NOMO-1 treated with DMSO at 0.1 percent for 48 hours (cell line): Measurements from ENCODE around the gene MARK3.

Source experiments
- DNase-seq: peaks from one replicate; lab custom pipeline; 2025; ENCODE audit not compliant: unreplicated experiment; lab: John Stamatoyannopoulos, UW

MARK3 gene

DNA sequence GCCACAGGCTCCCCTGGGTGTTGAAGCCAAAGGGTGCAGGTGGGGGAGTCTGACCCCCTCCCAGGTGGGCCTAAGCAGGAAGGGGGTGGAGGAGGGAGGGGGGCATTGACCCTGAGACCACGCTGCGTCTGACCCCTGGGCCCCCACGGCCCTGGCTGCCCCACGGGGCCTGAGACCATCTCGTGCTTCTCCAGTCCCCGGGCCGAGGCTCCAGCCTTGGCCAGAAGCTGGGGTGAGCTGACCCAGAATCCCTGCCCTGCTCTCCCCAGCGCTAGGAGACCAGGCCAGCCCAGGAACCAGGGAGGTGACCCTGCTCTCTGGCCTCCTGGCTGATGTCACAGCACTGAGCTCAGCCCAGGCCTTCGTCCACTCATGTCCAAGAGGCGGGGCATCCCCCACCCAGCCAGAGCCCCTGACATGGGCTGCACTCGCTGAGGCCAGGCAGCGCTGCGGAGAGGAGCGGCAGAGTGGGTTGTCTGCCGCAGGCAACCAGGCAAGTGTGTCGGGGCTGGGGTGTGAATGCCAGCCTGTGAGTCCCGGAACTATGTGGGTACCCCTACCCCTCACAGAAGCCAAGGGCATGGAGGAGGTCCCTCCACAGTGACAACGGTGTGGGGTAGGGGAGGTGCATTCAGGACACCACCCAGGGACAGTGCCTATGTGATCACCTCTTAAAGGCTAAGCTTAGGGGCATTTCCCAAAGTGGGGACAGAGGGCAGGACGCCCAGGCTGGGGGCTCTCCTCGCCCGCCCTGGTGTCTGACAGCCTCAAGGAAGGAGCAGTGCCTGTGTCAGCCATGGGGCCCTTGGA is 150.1 kb downstream of the MARK3 start:
- DNase-seq, result no peak

DNA sequence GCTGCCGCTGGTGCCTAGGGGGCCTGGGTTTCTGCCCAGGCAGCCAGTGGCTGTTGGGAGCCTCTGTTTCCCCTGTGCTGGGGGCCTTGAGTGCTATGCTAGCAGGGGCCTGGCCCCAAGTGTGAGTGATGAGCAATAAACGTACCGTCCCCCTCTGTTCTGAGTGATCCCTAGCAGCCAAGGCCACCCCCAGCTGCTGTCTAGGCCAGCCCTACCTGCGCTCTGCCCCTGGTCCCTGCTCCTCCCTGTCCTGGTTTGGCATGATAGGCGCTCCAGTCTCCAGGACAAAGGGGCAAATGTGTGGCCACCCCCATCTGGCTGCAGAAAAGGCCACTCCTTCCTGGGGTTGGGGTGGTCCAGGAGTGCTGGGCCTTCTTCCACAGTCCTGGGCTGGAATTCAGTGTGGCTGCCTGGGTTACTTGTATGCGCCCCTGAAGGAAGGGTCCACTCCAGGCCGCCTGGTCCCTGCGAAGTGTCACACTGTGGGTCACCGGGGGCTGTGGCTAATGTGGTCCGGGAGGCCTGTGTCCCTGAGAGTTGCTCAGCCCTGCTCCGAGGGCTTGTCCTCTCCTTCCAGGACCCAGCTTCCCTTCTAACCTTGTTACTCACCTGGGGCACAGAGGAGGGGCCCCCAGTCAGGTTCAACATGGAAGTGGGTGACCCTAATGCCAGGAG is 150.8 kb downstream of the MARK3 start:
- DNase-seq, result no peak

DNA sequence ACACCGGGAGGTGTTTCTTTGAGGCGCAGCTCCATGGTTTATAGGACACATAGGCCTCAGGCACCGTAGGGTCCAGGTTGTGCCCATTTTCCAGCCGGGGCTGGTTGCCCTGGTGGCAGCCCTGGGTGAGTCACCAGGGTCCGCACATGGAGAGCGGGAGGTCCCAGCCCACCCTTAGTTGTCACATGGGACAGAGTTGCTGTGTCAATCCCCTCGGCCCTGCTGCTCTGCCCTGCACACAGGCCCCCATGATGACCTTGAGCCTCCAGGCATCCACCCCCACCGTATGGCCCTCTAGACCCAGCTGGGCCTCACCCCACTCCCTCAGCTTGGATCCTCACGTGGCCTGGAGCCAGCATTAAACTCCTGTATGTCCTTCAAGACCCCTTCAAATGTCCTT is 151.5 kb downstream of the MARK3 start:
- no peak for DNase-seq

DNA sequence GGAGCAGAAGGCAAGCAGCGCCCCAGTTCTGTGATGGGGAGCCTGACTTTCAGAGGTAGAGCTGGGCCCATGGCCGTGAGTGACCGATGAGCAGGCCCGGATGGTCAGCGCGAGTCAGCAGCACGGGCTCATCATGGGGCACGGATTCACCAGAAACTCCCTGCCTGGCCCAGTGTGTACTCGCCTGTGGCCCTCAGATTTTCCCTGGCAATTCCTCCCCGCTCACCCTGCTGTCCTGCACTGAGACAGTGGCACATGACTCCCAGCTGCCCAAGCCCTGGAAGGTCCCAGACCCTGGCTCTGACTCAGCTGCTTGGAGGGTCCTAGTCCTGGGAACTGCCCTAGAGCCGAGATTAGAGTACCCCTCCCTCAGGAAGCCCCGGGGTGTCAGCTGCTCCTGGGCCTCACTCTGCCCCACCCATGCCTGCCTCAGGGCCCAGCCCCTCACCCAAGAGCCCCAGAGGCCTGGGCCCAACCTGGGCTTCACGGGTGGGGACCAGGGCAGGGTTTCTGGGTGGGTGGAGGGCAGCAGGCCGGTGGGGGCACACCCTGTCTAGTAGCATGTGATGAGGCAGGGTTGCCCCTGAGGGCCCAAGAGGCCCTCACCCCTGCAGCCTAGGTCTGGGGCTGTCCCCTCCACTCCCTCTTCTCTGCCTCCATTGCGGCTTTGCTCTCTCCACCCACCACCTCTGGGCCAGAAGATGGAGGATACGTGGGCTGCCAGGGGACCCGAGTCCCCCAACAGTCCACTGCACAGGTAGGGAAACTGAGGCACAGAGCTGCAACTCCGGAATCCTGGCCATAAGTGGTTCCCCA is 152.2 kb downstream of the MARK3 start:
- no peak for DNase-seq

DNA sequence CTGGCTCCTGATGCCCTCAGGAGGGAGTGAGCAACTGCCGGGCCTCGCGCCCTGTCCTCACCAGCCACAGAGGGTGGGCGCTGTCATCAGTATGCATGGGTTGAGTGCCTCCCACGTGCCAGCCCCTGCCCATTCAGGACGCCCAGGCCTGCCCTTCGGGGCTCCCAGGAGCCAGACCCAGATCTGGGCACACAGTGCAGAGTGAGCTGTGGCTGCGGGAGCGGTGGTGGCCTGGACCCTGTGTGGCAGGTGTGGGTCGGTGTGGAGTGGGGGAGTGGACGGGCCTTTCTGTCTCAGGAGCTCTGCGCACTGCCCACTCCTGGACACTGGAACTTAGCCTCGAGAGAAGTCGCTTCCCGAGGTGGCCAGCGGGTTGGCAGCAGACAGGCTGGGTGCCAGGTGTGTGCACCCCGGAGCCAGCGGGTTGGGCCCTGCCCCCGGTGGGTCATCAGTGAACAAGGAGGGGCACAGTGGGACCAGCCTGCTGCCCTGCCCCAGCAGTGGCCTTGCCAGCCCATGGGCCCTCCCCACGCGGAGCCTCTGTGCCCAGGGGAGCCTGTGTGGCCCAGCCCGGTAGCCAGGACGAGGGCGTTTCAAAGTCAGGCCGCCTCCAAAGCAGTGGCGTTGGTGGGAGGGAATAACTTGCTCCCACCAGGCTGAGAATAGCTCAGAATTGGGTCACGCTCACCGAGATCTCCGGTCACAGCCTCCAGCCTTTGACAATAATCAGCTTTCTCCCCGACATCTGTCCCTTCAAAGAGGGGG is 153.3 kb downstream of the MARK3 start:
- DNase-seq, result no peak

DNA sequence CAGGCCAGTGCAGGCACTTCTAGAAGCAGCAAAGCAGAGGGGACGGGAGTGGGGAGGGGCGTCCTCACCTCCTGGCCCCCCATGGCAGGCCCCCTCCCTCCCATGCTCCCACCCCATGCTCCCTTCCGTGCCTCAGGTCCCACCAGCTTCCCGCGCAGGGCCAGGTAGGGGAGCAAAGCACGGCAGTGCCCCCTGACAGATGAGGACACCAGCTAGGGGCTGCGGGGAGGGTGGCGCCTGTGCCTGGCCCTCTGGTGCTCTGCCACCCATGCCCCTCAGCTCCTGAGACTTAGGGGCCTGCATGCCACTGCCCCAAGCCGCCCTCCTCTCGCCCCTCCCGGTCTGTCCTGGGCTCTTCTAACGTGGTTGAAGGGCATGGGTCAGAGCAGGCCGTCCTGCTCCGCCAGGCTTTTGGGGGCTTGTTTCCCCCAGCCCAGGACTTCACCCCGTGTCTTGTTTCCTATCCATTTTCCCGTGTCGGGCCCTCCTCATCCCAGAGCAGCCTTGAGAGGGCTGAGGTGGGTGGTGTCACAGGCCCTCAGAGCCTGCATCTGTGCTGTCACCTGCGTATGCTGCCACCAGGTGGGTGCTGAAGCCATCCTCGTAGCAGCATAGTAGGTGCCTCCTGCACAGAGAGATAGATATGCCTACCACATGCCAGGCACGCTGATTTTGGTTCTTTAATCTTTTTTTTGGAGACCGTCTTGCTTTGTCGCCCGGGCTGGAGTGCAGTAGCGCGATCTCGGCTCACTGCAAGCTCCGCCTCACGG is 154.0 kb downstream of the MARK3 start:
- DNase-seq, result no peak

DNA sequence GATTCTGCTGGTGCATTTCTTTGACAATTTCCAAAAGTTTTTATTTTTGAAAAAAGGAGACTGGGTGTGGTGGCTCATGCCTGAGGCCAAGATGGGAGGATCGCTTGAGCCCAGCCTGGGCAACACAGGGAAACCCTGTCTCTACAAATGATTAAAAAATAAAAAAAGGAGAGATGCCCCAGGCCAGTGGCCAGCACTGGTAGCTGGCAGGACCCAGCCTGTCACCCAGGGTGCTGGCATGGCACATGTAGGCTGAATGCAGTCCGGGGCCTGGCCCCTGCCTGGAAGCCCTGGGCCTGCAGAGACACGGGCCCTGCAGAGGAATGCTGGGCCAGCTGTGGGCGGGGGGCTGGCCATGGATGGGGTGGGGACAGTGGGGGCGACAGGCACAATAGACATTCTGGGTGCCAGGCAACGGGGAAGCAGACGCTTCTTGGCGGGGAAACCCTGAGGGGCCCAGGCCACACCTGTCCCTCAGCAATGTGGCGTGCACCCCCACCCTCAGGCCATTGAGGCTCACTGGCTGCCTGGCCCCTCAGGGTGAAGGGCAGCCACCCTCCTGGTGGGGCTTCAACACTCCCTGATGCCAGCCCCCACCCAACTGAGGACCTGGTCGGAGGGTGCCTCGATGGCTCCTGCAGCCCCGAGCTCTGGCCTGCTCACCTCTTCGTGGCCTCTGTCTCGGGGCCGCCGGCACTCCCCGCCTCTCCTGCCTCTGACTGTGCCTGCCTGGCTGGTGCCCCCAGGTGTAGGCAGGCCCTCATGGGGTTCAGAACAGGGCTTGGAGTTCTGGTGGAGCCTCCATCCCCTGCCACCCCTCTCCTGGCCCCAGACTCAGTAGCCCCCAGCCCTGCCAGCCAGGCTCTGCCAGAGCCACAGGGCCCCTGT is 155.8 kb downstream of the MARK3 start:
- DNase-seq, result no peak

DNA sequence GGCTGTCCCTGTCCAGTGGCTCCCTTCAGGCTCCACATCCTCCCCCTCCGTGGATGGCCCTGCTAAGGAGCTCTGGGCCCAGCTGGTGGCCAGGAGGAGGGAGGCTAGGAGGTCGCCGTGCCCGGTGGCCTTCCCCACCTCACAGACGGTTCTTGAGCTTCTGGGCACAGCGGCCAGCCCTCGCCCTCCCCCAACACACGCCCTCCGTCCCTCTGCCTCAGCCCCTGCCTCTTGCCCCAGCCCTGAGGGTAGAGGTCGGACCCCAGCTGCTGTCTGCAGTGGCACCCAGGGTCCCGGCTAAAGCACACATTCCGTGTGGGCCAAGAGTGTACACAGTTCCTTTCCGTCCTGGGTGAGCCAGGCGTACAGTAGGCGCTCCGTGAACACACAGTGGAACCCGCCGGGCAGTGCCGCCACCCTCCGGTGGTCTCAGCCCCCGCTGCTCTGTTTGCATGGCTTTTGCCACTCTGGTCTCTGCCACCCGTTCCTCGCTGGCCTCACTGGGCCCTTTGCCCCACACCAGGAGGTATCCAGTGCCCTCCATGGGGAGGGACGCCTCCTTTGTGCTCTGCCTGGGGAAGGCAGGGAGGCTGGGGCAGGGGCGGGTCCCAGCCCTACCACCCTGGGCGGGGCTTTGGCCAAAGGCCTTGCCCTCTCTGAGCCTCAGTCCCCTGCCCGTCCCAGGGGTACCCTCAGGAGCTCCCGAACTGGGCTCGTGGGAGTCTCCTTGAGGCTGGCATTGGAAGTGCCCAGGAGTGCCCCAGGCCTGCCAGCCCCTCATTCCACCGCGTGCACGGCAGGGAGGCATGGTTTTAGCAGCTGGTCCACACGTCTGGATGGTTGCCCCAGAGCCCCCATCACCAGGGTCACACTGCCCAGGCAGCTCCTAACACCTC is 156.7 kb downstream of the MARK3 start:
- no peak for DNase-seq

DNA sequence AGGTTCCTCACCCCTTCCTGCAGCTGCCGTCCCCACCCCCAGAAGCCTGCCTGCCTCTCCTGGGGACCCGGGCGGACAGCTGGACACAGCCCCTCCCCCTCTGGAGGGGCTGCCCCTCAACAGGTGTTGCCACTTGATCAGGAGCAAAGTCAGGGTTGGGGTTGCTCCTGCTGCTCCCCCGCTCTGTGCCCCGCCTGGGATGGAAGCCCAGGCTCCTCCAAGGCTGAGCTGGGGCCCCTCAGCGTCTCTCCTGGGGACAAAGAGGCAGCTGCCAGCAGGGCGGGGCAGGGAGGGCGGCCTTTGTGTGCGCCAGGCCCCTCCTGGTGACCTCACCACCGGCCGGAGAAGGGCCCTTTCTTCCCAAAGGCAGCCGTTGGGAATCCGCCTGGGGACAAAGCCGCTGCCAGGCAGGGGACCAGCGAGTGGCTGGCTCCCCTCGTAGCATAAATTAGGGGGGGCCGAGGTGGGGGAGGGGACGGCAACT is 157.4 kb downstream of the MARK3 start:
- DNase-seq, result no peak

DNA sequence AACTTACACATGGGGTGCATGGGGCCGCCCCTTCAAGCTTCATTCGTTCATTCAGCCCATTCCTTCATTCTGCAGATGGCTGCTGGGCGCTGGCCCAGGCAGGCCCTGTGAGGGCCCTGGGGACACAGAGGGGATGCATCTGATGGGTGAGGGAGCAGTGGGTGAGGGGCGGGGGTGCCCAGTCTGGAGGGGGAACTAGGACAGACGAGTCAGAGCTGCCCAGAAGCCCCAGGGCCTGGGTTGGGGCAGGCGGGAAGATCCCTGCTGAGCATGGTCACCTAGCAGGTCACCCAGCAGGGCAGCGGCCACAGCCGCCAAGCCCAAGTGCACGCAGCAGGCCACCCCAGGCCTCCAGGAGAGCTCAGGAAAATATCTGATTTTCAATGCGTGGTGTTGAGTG is 157.9 kb downstream of the MARK3 start:
- DNase-seq, result no peak

DNA sequence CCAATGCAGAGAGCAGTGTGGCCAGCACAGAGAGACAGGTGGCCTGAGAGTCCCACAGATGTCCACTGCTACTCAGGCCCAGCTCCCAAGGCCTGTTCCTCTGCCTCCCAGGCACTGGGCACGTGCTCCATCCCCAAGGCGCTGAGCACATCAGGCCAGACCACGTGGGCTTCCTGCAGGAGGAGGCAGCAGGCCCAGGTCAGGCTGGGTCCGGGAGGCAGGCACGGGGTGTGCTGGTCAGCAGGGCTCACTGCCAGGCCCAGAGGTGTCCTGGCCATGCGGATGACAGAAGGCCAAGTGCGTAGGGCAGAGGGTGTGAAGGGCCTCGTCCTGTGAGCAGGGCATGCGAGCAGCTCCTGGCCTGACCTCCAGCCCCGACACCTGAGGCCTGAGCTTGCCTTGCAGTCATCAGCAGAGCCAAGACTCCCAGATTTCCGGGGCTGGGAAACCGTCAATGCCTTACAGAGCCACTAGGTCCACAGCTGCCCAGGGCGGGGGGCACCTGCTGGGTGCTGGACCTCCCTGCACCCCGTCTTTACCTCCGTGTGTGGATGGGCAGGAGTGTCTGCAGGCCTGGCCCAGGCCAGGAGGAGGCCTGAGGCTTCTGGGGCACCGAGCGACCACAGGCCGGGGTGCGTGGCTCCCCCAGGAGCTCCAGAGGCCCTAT is 158.6 kb downstream of the MARK3 start:
- no peak for DNase-seq

DNA sequence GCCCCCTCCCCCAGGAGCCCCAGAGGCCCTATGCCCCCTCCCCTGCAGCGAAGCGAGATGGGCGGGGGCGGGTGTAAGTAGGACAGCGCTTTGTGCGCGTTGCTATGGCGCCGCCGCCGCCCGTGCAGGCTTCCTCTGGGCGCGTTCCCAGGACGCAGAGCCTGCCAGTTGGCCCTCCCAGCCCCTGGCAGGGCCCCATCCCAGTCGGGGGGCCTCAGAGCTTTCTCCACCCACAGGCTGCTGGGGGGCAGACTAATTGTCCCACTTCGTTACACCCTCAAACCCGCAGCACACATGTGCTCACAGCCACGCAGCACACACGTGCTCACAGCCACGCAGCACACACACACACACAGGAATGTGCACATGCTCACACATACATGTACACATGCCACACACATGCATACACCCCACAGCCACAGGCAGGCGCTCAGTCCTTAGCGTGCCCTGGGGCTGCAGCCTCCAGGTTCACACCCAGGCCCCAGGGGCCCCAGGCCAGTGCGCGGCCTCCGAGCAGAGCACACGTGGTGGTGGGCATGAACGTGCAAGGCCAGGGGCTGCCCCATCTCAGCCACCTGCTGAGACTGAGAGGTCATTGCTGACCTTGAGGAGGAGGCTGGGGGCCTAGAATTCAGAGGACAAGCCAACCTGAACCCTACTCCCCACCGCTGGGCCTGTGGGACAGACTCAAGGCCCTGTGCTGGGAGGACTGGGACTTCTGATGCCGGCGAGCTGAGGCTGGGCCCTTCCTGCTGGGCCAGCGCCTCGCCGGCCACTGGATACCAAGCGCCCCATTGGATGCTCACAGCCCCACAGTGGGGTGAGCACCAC is 159.4 kb downstream of the MARK3 start:
- DNase-seq, result no peak

DNA sequence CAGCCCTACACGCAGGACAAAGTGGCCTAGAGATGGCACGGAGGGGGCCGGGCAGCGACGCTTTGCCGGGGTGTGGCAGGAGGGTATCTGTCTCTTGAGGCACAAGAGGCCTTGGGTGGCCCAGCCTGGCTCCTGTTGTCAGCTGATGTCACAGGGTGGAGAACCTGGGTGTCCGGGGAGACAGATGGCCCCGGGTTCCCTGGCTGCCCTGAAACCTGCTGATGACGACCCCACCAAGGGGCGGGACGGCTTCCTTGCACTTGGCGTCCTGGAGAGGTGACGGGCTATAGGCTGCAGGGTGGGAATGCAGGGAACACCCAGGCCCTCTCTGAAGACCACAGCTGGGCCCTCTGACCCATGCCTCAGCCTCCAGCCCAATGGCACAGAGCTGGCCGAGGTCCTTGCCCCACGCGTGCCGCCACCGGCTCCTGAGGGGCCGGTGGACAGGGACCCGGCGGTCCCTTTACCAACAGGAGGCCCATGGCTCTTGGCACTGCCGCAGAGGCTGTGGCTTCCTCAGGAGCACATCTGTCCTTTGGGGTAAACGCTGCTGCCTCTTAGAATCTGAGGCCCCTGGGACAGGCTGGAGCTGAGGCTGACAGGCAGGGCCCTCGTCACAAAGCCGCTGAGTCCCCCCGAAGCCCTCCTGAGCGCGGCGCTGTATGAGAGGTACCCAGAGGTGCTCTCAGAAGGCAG is 160.2 kb downstream of the MARK3 start:
- no peak for DNase-seq

DNA sequence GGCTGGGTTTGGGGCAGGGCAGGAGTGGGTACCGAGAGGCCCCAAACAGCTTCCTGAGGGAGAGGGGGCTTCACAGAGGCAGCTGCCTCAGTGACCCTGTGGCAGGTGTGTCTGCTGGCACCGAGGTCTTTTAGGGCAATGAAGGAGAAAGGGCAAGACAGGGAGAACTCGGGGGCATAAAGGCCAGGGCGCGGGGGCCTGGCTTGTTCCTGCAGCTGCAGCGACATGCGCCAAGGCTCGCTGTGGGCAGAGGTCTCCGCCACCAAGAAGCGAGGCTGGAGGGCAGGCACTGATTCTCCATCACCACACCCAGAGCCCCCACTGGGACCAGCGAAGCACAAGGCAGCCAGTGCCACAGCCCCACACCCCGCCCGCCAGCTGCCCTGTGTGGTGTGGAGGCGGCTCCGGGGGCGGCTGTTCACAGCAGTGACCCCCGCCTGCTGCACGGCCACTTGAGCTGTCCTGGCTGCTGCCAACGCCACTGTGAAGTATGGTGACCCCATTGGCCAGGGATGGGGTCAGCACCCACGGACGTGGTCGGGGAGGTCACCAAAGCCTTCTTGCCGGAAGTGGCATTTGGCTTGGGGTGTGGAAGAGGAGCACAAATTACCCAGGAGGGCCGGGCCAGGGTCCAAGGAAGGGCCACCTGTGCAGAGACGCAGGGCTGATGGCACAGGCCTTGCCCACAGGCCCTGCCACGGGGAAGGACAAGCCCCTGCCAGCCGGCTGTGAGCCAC is 160.9 kb downstream of the MARK3 start:
- no peak for DNase-seq

DNA sequence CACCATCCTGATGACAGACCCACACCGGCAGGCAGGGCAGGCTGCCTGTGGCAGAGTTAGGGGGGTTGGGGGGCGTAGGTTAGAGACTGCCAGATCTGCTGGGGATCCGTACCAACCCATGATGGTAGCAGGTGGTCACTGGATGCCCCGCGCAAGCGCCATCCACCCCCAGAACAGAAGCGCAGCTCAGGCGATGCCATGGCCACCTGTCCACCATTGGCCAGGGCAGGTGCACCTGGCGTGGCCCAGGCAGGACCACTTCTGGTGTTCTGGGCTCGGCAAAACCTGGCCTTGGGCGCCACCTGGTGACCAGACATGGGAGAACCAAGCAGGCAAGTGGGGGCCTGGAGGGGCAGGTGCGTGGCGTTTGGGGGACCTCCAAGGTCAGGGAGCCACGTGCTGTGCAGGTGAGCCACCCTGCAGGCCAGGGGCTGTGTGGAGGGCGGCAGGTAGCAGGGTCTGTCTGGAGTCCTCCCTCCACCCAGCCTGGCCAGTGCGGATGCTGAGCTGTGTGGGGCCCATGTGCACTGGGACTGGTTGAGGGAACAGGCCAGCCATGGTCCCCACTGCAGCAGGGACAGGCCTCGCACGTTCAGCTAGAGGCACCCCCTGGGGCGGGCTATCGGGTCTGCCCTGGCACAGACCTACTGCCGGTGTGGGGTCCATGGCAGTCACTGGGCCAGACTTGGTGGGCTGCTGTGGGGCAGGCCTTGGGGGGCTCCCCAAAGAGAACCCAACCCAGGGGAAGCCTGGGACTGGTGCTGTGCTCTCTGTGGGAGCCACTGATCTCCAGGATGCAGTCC is 161.6 kb downstream of the MARK3 start:
- DNase-seq, result peak; percentile 24
